CD4-positive, alpha-beta T cell (primary cell): Measurements from ENCODE around the gene ZNF14. TPM values are rescaled to one million over a fixed set of nuclear protein-coding genes. Genes with fewer than 3 reads are reported as not detected.
A peak's percentile ranks its signal among the peaks of the same experiment; 100 is the strongest.

Source experiments
- ATAC-seq: fragments of 200-7000 bp; cut with Tn5 transposase; one replicate; pipeline ENCODE4 v1.10.0; 2022; ENCODE audit warnings: mild to moderate bottlenecking; ENCODE audit not compliant: poor library complexity
- CTCF ChIA-PET: fragments of 350-600 bp; sonication (Branson Sonifier 250); formaldehyde crosslinking; loops from one replicate; lab custom pipeline; 2021; ENCODE audit warnings: antibody characterized with exemption, inconsistent platforms; lab: Charles Lee
- POLR2A ChIA-PET: fragments of 350-600 bp; sonication (Branson Sonifier 250); formaldehyde crosslinking; loops from one replicate; lab custom pipeline; 2021; ENCODE audit warnings: antibody characterized with exemption, inconsistent platforms; lab: Charles Lee
- DNase-seq, 14 experiments: peaks; one replicate each; pipeline ENCODE4 v3.0.0-alpha.2; 2013 to 2020; ENCODE audit warnings: mixed read lengths in 2 of 14
- H3K27ac ChIP-seq, 2 donors: one replicate each; pipeline versions ENCODE4 v1.5.1 to v1.7.0; 2013; ENCODE audit warnings: low read length in 2 of 2, low read depth in 1 of 2, mild to moderate bottlenecking in 1 of 2
- H3K27me3 ChIP-seq, 2 experiments: 1 replicate in 1 of 2; 2 replicates in 1 of 2; pipeline versions ENCODE4 v1.6.1 to v1.7.0; 2013; ENCODE audit warnings: low read length in 2 of 2, control low read depth in 1 of 2, mild to moderate bottlenecking in 1 of 2, moderate library complexity in 1 of 2; ENCODE audit not compliant: insufficient read depth in 2 of 2, control insufficient read depth in 1 of 2
- H3K36me3 ChIP-seq: one replicate; pipeline ENCODE4 v1.6.1; 2013; ENCODE audit warnings: low read length, control low read depth; ENCODE audit not compliant: insufficient read depth
- H3K4me1 ChIP-seq: one replicate; pipeline ENCODE4 v1.6.1; 2013; ENCODE audit warnings: low read length, control low read depth; ENCODE audit not compliant: insufficient read depth
- H3K4me3 ChIP-seq: one replicate; pipeline ENCODE4 v1.5.1; 2013; ENCODE audit warnings: mild to moderate bottlenecking, low read length, moderate library complexity
- H3K9me3 ChIP-seq, 2 experiments: 1 replicate in 1 of 2; 2 replicates in 1 of 2; pipeline versions ENCODE4 v1.6.1 to v1.7.0; 2013; ENCODE audit warnings: low read length in 2 of 2, mild to moderate bottlenecking in 2 of 2, control low read depth in 1 of 2, moderate library complexity in 1 of 2; ENCODE audit not compliant: control insufficient read depth in 1 of 2, insufficient read depth in 1 of 2
- H3K27ac Mint-ChIP-seq: one replicate; pipeline ENCODE4 v1.8.0; 2020; ENCODE audit warnings: mixed read lengths
- H3K27me3 Mint-ChIP-seq: one replicate; pipeline ENCODE4 v1.8.0; 2021; ENCODE audit warnings: mixed read lengths
- H3K36me3 Mint-ChIP-seq: one replicate; pipeline ENCODE4 v1.8.0; 2021; ENCODE audit warnings: low read depth, mixed read lengths
- H3K4me1 Mint-ChIP-seq: one replicate; pipeline ENCODE4 v1.8.0; 2021; ENCODE audit warnings: low read depth, mixed read lengths
- H3K4me3 Mint-ChIP-seq: one replicate; pipeline ENCODE4 v1.8.0; 2020; ENCODE audit warnings: mild to moderate bottlenecking, mixed read lengths
- H3K9me3 Mint-ChIP-seq: one replicate; pipeline ENCODE4 v1.8.0; 2020; ENCODE audit warnings: mixed read lengths
- CTCF ChIP-seq: fragments of 200-600 bp; IDR thresholded peaks from one replicate; pipeline ENCODE4 v1.8.0; 2022; ENCODE audit warnings: antibody characterized with exemption, mild to moderate bottlenecking
- intact Hi-C, 2 experiments: fragments of 100-400 bp; cut with DNase I in 1 of 2; cut with micrococcal nuclease in 1 of 2; formaldehyde crosslinking; loops; one replicate each; pipeline versions ENCODE4 v1.15.1 to v1.9.0; 2023 to 2025; cut with DNase I, micrococcal nuclease
- total RNA-seq, 174 experiments: library from RNA in 2 of 174; stranded (reverse) in 2 of 174; gene quantifications; one replicate each; pipeline ENCODE4 v1.2.3 and lab custom pipeline; 2021 to 2026

Gene ZNF14
- total RNA-seq, 2 experiments from 2014 or later: 36.9 to 37.3 TPM

- peak overlapping the region; percentile 84 to 96 for H3K27ac ChIP-seq
- H3K9me3 Mint-ChIP-seq: peaks cover 2% of the 10 kb centered on the region
- H3K4me3 Mint-ChIP-seq: peak overlapping the region; percentile 95
- H3K4me3 ChIP-seq: peak overlapping the region; percentile 94
- H3K27me3 ChIP-seq: no peaks in the 10 kb centered on the region
- peaks cover 57% of the 10 kb centered on the region for H3K36me3 Mint-ChIP-seq
- peaks cover 30% of the 10 kb centered on the region for H3K36me3 ChIP-seq
- peaks cover 54% of the 10 kb centered on the region for H3K4me1 ChIP-seq
- ChIA-PET POLR2A (interaction anchor here (1.1 to 4.3 kb wide), 9 partner anchors 10 to 240 kb away, joined by 3 to 45 read pairs (median 8); partner anchors contain the start of genes NDUFA13, ZNF14, ZNF506 and ZNF93), CTCF (interaction anchor here (2.5 kb wide), 1 partner anchor 108 kb away, joined by 6 read pairs; no protein-coding TSS in a partner anchor)
- DNase-seq (peak in 7 of 14 experiments; percentile 14 to 79 (median 40)), ATAC-seq (peak; percentile 3)
- no peak for TF ChIP-seq CTCF
- H3K9me3 ChIP-seq: peaks cover 0 to 20% of the 10 kb centered on the region in 2 experiments
- H3K27ac Mint-ChIP-seq: peak overlapping the region; percentile 99
- intact Hi-C loops: loop anchor here (2.0 to 5.0 kb wide), 5 partner anchors 17 to 339 kb away; partner anchors contain the start of genes MAU2 (in 1 of the 2), SUGP1 (in 1 of the 2), ZNF253 (in 1 of the 2) and ZNF506 (in 1 of the 2)
- H3K27me3 Mint-ChIP-seq: no peaks in the 10 kb centered on the region
- peaks cover 36% of the 10 kb centered on the region for H3K4me1 Mint-ChIP-seq
Observed at GRCh38 chr19:19661675-19662251, 71.1 kb downstream of the ZNF14 start.

GRCh38 chr19:19661141-19661674 lies 71.7 kb downstream of the ZNF14 start:
- H3K27ac ChIP-seq: peak overlapping the region; percentile 27 to 84
- ATAC-seq: no peak
- Mint-ChIP-seq H3K4me3 (peak overlapping the region; percentile 95), H3K9me3 (peaks cover 2% of the 10 kb centered on the region), H3K27me3 (no peaks in the 10 kb centered on the region), H3K36me3 (peaks cover 62% of the 10 kb centered on the region), H3K4me1 (peaks cover 34% of the 10 kb centered on the region), H3K27ac (peak overlapping the region; percentile 99)
- POLR2A ChIA-PET: interaction anchor here (1.1 to 1.5 kb wide), 3 partner anchors 9 to 17 kb away, joined by 3 to 4 read pairs (median 3); no protein-coding TSS in a partner anchor
- peaks cover 48% of the 10 kb centered on the region for H3K4me1 ChIP-seq
- intact Hi-C loops: loop anchor here (5.0 kb wide), 3 partner anchors 161 to 339 kb away; partner anchors contain the start of genes MAU2 (in 1 of the 2), SUGP1 (in 1 of the 2), ZNF253 (in 1 of the 2) and ZNF506 (in 1 of the 2)
- H3K4me3 ChIP-seq: peak overlapping the region; percentile 94
- H3K36me3 ChIP-seq: peaks cover 36% of the 10 kb centered on the region
- no peak for TF ChIP-seq CTCF
- peak in 1 of 14 experiments; percentile 29 for DNase-seq
- CTCF ChIA-PET: interaction anchor here (2.5 kb wide), 1 partner anchor 107 kb away, joined by 6 read pairs; no protein-coding TSS in a partner anchor
- H3K27me3 ChIP-seq: no peaks in the 10 kb centered on the region
- peaks cover 0 to 15% of the 10 kb centered on the region in 2 experiments for H3K9me3 ChIP-seq

Other genes with a start within 250 kb of the ZNF14 start
- gene TSSK6, start 217.6 kb downstream of the ZNF14 start, total RNA-seq: 1 to 10 TPM; 3.4 to 5.5 TPM
- 100 to 1,000 TPM; 145 to 156 TPM for gene NDUFA13, start 216.9 kb downstream of the ZNF14 start, total RNA-seq
- gene YJEFN3, start 204.2 kb downstream of the ZNF14 start, total RNA-seq: 1 to 10 TPM; 3.7 to 4.4 TPM
- gene CILP2, start 194.8 kb downstream of the ZNF14 start, total RNA-seq: 1 to 10 TPM; 1.1 to 1.7 TPM
- gene PBX4, start 114.4 kb downstream of the ZNF14 start, total RNA-seq: 10 to 100 TPM; 50.1 to 51.8 TPM
- 10 to 100 TPM; 85.9 to 93.7 TPM for gene LPAR2, start 104.9 kb downstream of the ZNF14 start, total RNA-seq
- 10 to 100 TPM; 89.6 to 97.0 TPM for gene GMIP, start 89.5 kb downstream of the ZNF14 start, total RNA-seq
- 10 to 100 TPM; 84.8 to 87.6 TPM for gene ATP13A1, start 69.4 kb downstream of the ZNF14 start, total RNA-seq
- gene ZNF101, start 64.3 kb downstream of the ZNF14 start, total RNA-seq: 10 to 100 TPM; 58.8 to 60.6 TPM
- gene ZNF506, start 88.6 kb upstream of the ZNF14 start, total RNA-seq: 10 to 100 TPM; 48.0 to 50.7 TPM
- gene ZNF253, start 132.8 kb upstream of the ZNF14 start, total RNA-seq: 1 to 10 TPM; 4.9 to 5.2 TPM
- 1 to 10 TPM; 4.4 to 5.4 TPM for gene ZNF93, start 167.8 kb upstream of the ZNF14 start, total RNA-seq